Measurements from ENCODE around the gene SLC46A3. TPM values are rescaled to one million over a fixed set of nuclear protein-coding genes. Genes with fewer than 3 reads are reported as not detected.

The SLC46A3 gene
- total and polyA plus RNA-seq, 2 experiments from 2014 or later: 0.16 to 0.28 TPM

- Mint-ChIP-seq H3K36me3 (ENCODE audit: low read depth) (no peaks in the 10 kb centered on the region), H3K27me3 (ENCODE audit: insufficient read depth, low read depth, poor library complexity) (peaks cover 27% of the 10 kb centered on the region), H3K27ac (no peak overlapping the region), H3K4me3 (peak overlapping the region; percentile 92), H3K9me3 (no peaks in the 10 kb centered on the region), H3K4me1 (peaks cover 7% of the 10 kb centered on the region; the same call in 2 of the 3 replicates)
- Histone ChIP-seq H3K79me2 (replicated peaks; ENCODE audit: insufficient read depth) (no peaks in the 10 kb centered on the region), H4K20me1 (replicated peaks; ENCODE audit: insufficient read depth) (no peaks in the 10 kb centered on the region), H3K4me2 (peak overlapping the region; percentile 99), H3K27me3 (ENCODE audit: insufficient read depth) (peaks cover 32% of the 10 kb centered on the region), H3K27ac (ENCODE audit: low read depth) (no peak overlapping the region), H3K4me1 (ENCODE audit: insufficient read depth) (peaks cover 8% of the 10 kb centered on the region), H3K9me2 (ENCODE audit: insufficient read depth) (no peaks in the 10 kb centered on the region), H2AFZ (peak overlapping the region; percentile 100), H3F3A (replicated peaks; ENCODE audit: low read depth) (peaks cover 9% of the 10 kb centered on the region; the same call in 1 of the 2 replicates), H3K36me3 (ENCODE audit: insufficient read depth) (no peaks in the 10 kb centered on the region), H3K4me3 (peak overlapping the region; percentile 86)
- ATAC-seq: no peak
- no peak for TF ChIP-seq REST (IDR thresholded peaks at IDR 0.05; ENCODE audit: unreplicated experiment)
- DNase-seq (ENCODE audit: low spot score): no peak
Observed at GRCh38 chr13:28718196-28718542, 601 bp downstream of the SLC46A3 start.

- Mint-ChIP-seq H3K4me1 (peaks cover 7% of the 10 kb centered on the region; the same call in 2 of the 3 replicates), H3K27ac (no peak overlapping the region), H3K27me3 (ENCODE audit: insufficient read depth, low read depth, poor library complexity) (peaks cover 27% of the 10 kb centered on the region), H3K9me3 (no peaks in the 10 kb centered on the region), H3K4me3 (peak overlapping the region; percentile 11; the same call in 1 of the 3 replicates), H3K36me3 (ENCODE audit: low read depth) (no peaks in the 10 kb centered on the region)
- Histone ChIP-seq H4K20me1 (replicated peaks; ENCODE audit: insufficient read depth) (no peaks in the 10 kb centered on the region), H2AFZ (peak overlapping the region; percentile 28; the same call in 1 of the 2 replicates), H3K36me3 (ENCODE audit: insufficient read depth) (no peaks in the 10 kb centered on the region), H3K9me2 (ENCODE audit: insufficient read depth) (no peaks in the 10 kb centered on the region), H3K4me1 (ENCODE audit: insufficient read depth) (peaks cover 8% of the 10 kb centered on the region), H3K79me2 (replicated peaks; ENCODE audit: insufficient read depth) (no peaks in the 10 kb centered on the region), H3F3A (replicated peaks; ENCODE audit: low read depth) (peaks cover 9% of the 10 kb centered on the region; the same call in 1 of the 2 replicates), H3K4me2 (no peak overlapping the region), H3K27ac (ENCODE audit: low read depth) (no peak overlapping the region), H3K4me3 (no peak overlapping the region), H3K27me3 (ENCODE audit: insufficient read depth) (peaks cover 32% of the 10 kb centered on the region)
- no peak for ATAC-seq
- no peak for DNase-seq (ENCODE audit: low spot score)
- TF ChIP-seq CREB1 (CRISPR knock-in tag; IDR thresholded peaks at IDR 0.05; ENCODE audit: low read depth): no peak
- TF ChIP-seq EZH2phosphoT487 (IDR thresholded peaks at IDR 0.05; ENCODE audit: unreplicated experiment): no peak
- no peak for TF ChIP-seq CTCF (conservative IDR thresholded peaks at IDR 0.05; ENCODE audit: low read depth in 2 of 2)
- no peak for TF ChIP-seq JUNB (IDR thresholded peaks at IDR 0.05; ENCODE audit: unreplicated experiment)
- TF ChIP-seq POLR2AphosphoS5 (IDR thresholded peaks at IDR 0.05; ENCODE audit: low read depth): no peak
- TF ChIP-seq ZNF114 (CRISPR knock-in tag; IDR thresholded peaks at IDR 0.05): no peak
- no peak for TF ChIP-seq ZNF331 (CRISPR knock-in tag; IDR thresholded peaks at IDR 0.05; ENCODE audit: low read depth)
- TF ChIP-seq ZNF462 (CRISPR knock-in tag; IDR thresholded peaks at IDR 0.05): no peak
- no peak for TF ChIP-seq STAT1 (IDR thresholded peaks at IDR 0.05; ENCODE audit: unreplicated experiment)
Observed at GRCh38 chr13:28717170-28717569, 1.6 kb downstream of the SLC46A3 start.

Data from GM23338 (cell line).